NCI-H2196 treated with DMSO at 0.1 percent for 48 hours (cell line): ENCODE measurements around the gene APOLD1.
"Not testable (repeated sequence)": the region's sequence is repeated elsewhere in the genome, so short reads cannot be mapped to it uniquely, and the experiment has no call there.

ENCODE experiments used
- DNase-seq: peaks from one replicate; lab custom pipeline; 2025; ENCODE audit not compliant: unreplicated experiment; lab: John Stamatoyannopoulos, UW

APOLD1 gene

GRCh38 chr12:12786351-12786705, 869 bp downstream of the APOLD1 start:
- DNase-seq: no peak

- no peak for DNase-seq
Measured at GRCh38 chr12:12786706-12787601, 1.5 kb downstream of the APOLD1 start.

GRCh38 chr12:12788131-12788530, 2.7 kb downstream of the APOLD1 start:
- no peak for DNase-seq

DNA sequence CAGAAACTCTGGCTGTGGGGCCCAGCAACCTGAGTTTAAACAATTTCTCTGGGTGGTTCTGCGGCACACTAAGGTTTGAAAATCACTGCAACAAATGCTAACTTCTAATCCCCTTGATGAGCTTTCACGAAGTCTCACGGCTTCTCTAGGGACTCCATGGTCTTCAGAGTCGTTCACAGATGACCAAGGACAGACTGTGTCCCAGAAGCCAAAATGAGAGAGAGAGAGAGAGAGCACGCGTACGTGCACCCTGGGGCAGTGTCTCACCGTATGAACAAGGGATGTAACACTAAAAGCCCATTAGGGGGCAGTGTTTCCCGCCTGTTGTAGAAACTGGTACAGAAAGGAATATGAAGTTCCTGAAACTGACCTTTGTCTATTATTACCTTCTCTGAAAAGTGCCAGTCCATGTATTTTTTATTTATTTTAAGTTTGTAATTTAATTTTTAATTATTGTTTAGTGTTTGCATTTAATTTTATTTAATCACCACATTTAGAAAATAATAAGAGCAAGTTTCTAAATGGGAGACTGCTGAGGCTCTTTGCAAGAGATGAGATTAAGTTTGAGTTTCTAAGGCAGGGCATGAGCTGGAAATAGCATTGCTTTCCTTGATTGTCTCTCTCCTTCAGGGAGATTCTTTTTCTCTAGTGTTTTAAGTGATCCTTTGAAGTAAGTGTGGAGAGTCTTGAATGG, 3.4 kb downstream of the APOLD1 start:
- no peak for DNase-seq

GRCh38 chr12:12790956-12791355, 5.5 kb downstream of the APOLD1 start:
- DNase-seq: no peak

GRCh38 chr12:12791756-12792369, 6.4 kb downstream of the APOLD1 start:
- DNase-seq: no peak

DNA sequence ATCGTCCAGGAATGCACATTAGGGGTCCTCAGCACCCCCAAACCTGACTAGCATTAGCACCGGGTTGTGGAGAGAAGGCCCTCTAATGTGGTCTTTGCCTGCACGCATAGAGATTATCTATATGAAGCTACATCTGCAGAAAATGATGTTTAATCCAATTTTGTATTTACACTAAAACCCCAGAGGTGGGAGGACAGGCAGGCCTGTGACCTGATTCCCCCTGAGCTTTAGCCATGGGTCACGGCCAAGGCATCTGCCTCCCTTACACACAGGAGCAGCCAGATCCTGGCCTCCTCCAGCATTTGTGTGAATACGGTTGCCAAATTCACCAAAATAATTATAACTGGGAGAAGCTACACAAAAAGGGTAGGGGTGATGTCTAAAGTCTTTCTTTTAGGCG, 7.0 kb downstream of the APOLD1 start:
- DNase-seq: no peak

- no peak for DNase-seq
Measured at GRCh38 chr12:12794686-12795085, 9.2 kb downstream of the APOLD1 start.

- no peak for DNase-seq
Measured at GRCh38 chr12:12796171-12796570, 10.7 kb downstream of the APOLD1 start.

DNA sequence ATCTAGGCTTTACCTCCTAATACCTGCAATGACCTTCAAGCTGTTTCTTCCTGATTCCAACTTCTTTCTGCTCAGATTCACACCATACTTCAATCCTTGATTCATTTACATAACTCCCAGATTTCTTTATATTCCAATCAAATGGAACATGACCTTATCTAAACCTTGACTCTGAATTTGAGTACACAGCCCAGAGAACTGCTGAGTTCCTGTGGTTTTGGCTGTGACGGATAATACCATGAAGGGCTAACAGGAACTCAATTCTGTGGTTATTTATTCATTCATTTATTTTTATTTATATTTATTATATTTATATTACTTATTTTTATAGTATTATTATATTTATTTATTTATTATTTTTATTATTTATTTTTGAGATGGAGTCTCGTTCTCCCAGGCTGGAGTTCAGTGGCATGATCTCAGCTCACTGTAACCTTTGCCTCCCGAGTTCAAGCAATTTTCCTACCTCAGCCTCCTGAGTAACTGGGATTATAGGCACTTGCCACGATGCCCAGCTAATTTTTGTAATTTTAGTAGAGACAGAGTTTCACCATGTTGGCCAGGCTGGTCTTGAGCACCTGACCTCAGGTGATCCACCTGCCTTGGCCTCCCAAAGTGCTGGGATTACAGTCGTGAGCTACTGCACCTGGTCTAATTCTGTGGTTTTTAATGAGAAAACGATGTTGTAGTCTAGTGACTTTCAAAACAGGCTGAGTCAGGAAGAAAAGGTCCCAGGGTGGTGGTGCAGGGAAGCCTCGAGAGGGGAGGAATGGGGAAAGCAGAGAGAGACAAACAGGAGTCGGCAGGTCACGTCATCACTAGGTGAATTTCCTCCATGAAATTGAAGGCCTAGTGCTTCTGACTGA, 11.7 kb downstream of the APOLD1 start:
- no peak for DNase-seq

DNA sequence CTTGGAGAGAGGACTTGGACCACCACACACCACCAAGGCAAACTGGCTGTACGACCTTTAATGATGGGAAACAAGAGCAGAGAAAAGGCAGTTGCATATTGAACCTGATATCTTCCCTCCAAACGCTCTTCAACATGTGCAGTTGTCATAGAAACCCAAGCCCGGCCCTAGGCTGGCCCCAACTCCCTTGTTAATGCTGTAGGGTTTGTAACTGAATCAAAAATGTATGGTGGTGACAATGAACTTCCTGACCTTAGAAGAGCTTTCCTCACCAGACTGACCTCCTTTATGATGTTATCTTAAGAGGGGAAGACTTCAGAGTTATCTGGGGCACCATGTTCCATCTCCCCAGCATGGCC, 12.3 kb downstream of the APOLD1 start:
- no peak for DNase-seq

GRCh38 chr12:12798480-12798879, 13.0 kb downstream of the APOLD1 start:
- no peak for DNase-seq

- no peak for DNase-seq
Measured at GRCh38 chr12:12799163-12799920, 13.9 kb downstream of the APOLD1 start.

DNA sequence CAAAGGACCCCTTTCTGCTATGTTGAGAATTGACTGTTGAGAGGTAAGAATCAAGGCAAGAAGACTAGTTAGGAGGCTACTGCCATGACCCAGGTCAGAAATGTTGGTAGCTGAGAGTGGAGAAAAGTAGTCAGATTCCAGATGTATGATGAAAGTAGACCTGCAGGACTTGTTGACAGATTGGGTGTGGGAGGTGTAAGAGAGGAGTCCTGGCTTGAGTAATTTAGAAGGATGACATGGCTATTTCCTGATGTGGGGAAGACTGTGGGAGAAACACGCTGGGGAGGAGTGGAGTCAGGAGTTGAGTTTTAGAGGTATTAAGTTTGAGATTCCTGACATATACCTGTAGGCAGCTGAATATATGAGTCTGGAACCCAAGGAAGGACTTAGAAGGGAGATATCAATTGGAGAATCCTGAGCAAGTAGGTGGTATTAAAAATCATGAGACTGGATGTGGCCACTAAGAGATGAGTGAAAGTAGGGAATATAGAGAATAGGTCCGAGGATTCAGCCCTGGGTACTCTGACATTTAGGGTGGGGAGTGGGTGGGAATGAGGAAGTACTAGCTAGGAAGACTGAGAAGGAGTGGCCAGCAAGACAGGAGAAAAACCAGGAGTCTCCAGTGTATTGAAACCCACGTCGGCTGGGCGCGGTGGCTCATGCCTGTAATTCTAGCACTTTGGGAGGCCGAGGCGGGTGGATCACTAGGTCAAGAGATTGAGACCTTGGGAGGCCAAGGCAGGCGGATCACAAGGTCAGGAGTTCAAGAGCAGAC, 15.1 kb downstream of the APOLD1 start:
- no peak for DNase-seq

DNA sequence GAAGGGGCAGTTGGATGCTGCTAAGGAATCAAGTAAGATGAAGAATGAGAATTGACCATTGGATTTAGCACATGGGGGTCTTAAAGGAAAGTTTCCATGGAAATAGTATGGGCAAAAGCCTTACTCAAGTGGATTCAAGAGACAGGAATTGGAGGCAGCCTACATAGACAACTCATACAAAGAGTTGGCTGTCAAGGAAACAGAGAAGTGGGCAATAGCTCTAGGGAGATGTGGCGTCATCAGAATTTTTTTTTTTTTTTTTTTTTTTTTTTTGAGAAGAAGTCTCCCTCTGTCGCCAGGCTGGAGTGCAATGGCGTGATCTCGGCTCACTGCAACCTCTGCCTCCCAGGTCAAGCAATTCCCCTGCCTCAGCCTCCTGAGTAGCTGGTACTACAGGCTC, 16.2 kb downstream of the APOLD1 start:
- DNase-seq: not testable (repeated sequence)

DNA sequence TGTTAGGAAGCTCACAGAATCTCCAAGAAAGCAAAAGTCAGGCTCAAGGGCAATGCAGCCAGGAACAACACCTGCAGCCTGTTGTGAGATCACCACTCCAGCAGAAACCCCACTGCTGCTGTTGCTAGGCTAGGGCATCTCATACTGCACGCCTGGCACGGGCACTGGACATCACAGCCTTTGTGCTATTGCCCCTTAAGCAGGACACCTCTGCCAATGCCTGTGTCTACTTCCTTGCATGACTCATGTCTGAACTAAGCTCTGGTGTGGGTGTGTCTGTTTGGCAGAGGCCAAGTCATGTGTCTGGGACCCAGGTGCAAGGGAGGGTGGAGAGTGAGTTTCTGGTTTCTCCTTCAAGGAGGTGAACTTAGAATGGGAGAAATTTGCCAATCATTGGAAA, 17.7 kb downstream of the APOLD1 start:
- peak; percentile 89 for DNase-seq

DNA sequence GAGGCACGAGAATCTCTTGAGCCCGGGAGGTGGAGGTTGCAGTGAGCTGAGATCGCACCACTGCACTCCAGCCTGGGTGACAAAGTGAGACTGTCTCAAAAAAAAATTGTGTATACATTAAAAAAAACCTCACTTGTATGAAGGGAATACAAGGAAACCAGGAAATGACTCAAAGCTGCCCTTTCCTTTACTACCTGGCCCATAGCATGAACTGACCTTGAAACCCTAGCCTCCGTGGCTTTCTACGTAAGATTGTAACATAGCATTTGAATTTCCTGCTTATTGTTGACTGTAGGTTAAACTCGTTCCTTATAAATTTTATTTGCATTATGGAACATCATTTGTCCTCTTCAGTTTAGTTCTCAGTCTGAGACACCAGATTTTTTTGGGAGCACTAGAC, 18.6 kb downstream of the APOLD1 start:
- DNase-seq: no peak

- DNase-seq: no peak
Measured at GRCh38 chr12:12804432-12804886, 19.0 kb downstream of the APOLD1 start.

- no peak for DNase-seq
Measured at GRCh38 chr12:12806784-12807516, 21.5 kb downstream of the APOLD1 start.
